Measurements from ENCODE around the gene LZTS3.
"Not testable (repeated sequence)": the region's sequence is repeated elsewhere in the genome, so short reads cannot be mapped to it uniquely, and the experiment has no call there.

LZTS3 gene

GRCh38 chr20:3172933-3173609, at the start of gene LZTS3:
TSS of gene LZTS3 (minus strand) at chr20:3173549. CDS start at chr20:3167163, 6,386 bp downstream.
- DNase-seq (ENCODE audit: low read depth, low spot score), result peak; percentile 72

GRCh38 chr20:3221398-3222226, 48.3 kb upstream of the LZTS3 start:
- DNase-seq (ENCODE audit: low read depth, low spot score), result no peak

GRCh38 chr20:3218307-3218988, 45.1 kb upstream of the LZTS3 start:
- DNase-seq (ENCODE audit: low read depth, low spot score), result peak; percentile 65

GRCh38 chr20:3215359-3215917, 42.1 kb upstream of the LZTS3 start:
- DNase-seq (ENCODE audit: low read depth, low spot score), result not testable (repeated sequence)

- DNase-seq (ENCODE audit: low read depth, low spot score), result no peak
Measured at GRCh38 chr20:3213226-3213625, 39.9 kb upstream of the LZTS3 start.

GRCh38 chr20:3210346-3210745, 37.0 kb upstream of the LZTS3 start:
- DNase-seq (ENCODE audit: low read depth, low spot score), result no peak

GRCh38 chr20:3209946-3210317, 36.6 kb upstream of the LZTS3 start:
- no peak for DNase-seq (ENCODE audit: low read depth, low spot score)

GRCh38 chr20:3209257-3209945, 36.1 kb upstream of the LZTS3 start, which contains the start of gene ITPA:
TSS of gene ITPA (plus strand) at chr20:3209498. CDS start at chr20:3209552, 54 bp downstream.
- peak; percentile 19 for DNase-seq (ENCODE audit: low read depth, low spot score)

- DNase-seq (ENCODE audit: low read depth, low spot score), result no peak
Measured at GRCh38 chr20:3208786-3209256, 35.5 kb upstream of the LZTS3 start.

- DNase-seq (ENCODE audit: low read depth, low spot score), result peak; percentile 83
Measured at GRCh38 chr20:3204124-3204794, 30.9 kb upstream of the LZTS3 start, which contains the start of gene DDRGK1. TSS of gene DDRGK1 (minus strand) at chr20:3204682. CDS start at chr20:3204627, 55 bp downstream.

- DNase-seq (ENCODE audit: low read depth, low spot score), result no peak
Measured at GRCh38 chr20:3203315-3204123, 30.2 kb upstream of the LZTS3 start.

- no peak for DNase-seq (ENCODE audit: low read depth, low spot score)
Measured at GRCh38 chr20:3202965-3203314, 29.6 kb upstream of the LZTS3 start.

- no peak for DNase-seq (ENCODE audit: low read depth, low spot score)
Measured at GRCh38 chr20:3199976-3200755, 26.8 kb upstream of the LZTS3 start.

GRCh38 chr20:3199206-3199605, 25.9 kb upstream of the LZTS3 start:
- DNase-seq (ENCODE audit: low read depth, low spot score), result no peak

GRCh38 chr20:3195590-3196237, 22.4 kb upstream of the LZTS3 start:
- DNase-seq (ENCODE audit: low read depth, low spot score), result no peak

- no peak for DNase-seq (ENCODE audit: low read depth, low spot score)
Measured at GRCh38 chr20:3194617-3195280, 21.4 kb upstream of the LZTS3 start.

GRCh38 chr20:3193806-3194616, 20.7 kb upstream of the LZTS3 start:
- DNase-seq (ENCODE audit: low read depth, low spot score), result no peak
